Measurements from ENCODE around the gene KIF2C. TPM values are rescaled to one million over a fixed set of nuclear protein-coding genes. Genes with fewer than 3 reads are reported as not detected.

KIF2C gene
- polyA plus RNA-seq (2011; rRNA removed) (32.8 and 40.5 TPM in 2 replicates), polyA plus RNA-seq (2017; fragmentation: RNase III; extraction: RNeasy Plus Mini Kit Qiagen cat#74134 plus additional on column Dnase treatment) (25.7 to 30.0 TPM (median 26.9 TPM) in 3 replicates), polyA minus RNA-seq (2011; rRNA and poly(A)+ RNA removed) (32.1 and 34.1 TPM in 2 replicates)
- polyA plus RNA-seq (2012; cell fraction: cytosol; rRNA removed): 29.0 and 29.4 TPM in 2 replicates
- polyA plus RNA-seq (2012; cell fraction: nucleus; rRNA removed): 43.0 and 58.2 TPM in 2 replicates

GRCh38 chr1:44739307-44740178 lies at the start of gene KIF2C:
Gene KIF2C, plus strand, starts transcription at chr1:44739837. Its CDS starts 96 bp downstream, at chr1:44739933.
- H3K4me3 ChIP-seq: peak within 1 kb of the TSS; percentile 51
- POLR2A ChIA-PET: interaction anchor here (1.0 kb wide), 1 partner anchor 9 kb away, joined by 3 read pairs; the partner anchor contains the start of gene RNU5D-1
- DNase-seq (ENCODE audit: low read depth in 1 of 2, low spot score in 1 of 2) (peak; percentile 89 to 96), FAIRE-seq (no peak), ATAC-seq (peak; percentile 98)
- WGBS (ENCODE audit: missing lambda C conversion rate): under 1% methylated on average over 28 of the region's 57 CpGs
- CTCF ChIA-PET: interaction anchor here (1.5 to 2.3 kb wide), 2 partner anchors 8 to 46 kb away, joined by 3 to 12 read pairs; partner anchors contain the start of gene RNU5D-1
- H3K4me2 ChIP-seq: peak within 1 kb of the TSS; percentile 80
- H3K9me3 ChIP-seq: no peaks in the 10 kb centered on the region
- TF ChIP-seq FOSB (CRISPR knock-in tag; IDR thresholded peaks at IDR 0.05): no peak
- peak in 1 of 2 experiments; percentile 65; a peak in 2 of 5 replicates for TF ChIP-seq JUN (IDR thresholded peaks at IDR 0.05)
- peak; percentile 84; the same call in 1 of the 2 replicates for TF ChIP-seq CHD4 (IDR thresholded peaks at IDR 0.05; ENCODE audit: borderline replicate concordance)
- TF ChIP-seq MAX (IDR thresholded peaks at IDR 0.05): peak; percentile 51; the same call in 1 of the 2 replicates
- TF ChIP-seq PHF8 (IDR thresholded peaks at IDR 0.05; ENCODE audit: borderline replicate concordance, low read depth): no peak; the same call in 1 of the 2 replicates
- TF ChIP-seq NPAS2 (CRISPR knock-in tag; IDR thresholded peaks at IDR 0.05; ENCODE audit: borderline replicate concordance): no peak
- TF ChIP-seq BCL3 (IDR thresholded peaks at IDR 0.05): peak; percentile 75; the same call in 1 of the 3 replicates
- TF ChIP-seq KDM5A (IDR thresholded peaks at IDR 0.05): peak; percentile 69; the same call in 1 of the 2 replicates
- peak; percentile 71 for TF ChIP-seq POLR2A (IDR thresholded peaks at IDR 0.05; ENCODE audit: low read length)
- 0 out of 3 replicates have a peak, but pooled peaks cover 9% of the 10 kb centered on the region for H3K4me1 ChIP-seq
- H3K27ac ChIP-seq: peak within 1 kb of the TSS; percentile 87 to 90

- ATAC-seq (no peak), FAIRE-seq (no peak), DNase-seq (ENCODE audit: low read depth in 1 of 2, low spot score in 1 of 2) (no peak)
- Histone ChIP-seq H3K9me3 (no peaks in the 10 kb centered on the region), H3K4me3 (no peak overlapping the region), H3K4me1 (peaks cover 9% of the 10 kb centered on the region; the same call in 2 of the 3 replicates), H3K27ac (no peak overlapping the region), H3K4me2 (no peak overlapping the region)
- CTCF ChIA-PET: interaction anchor here (1.0 to 1.6 kb wide), 2 partner anchors 14 to 40 kb away, joined by 3 to 4 read pairs; no protein-coding TSS in a partner anchor
- TF ChIP-seq KDM1A (IDR thresholded peaks at IDR 0.05; ENCODE audit: low read depth) (no peak), BHLHE40 (IDR thresholded peaks at IDR 0.05; ENCODE audit: low read depth, low read length) (no peak), BCL3 (IDR thresholded peaks at IDR 0.05) (no peak), SREBF2 (IDR thresholded peaks at IDR 0.05) (no peak), REST (IDR thresholded peaks at IDR 0.05) (no peak), POLR2AphosphoS2 (conservative IDR thresholded peaks at IDR 0.05; ENCODE audit: low read length) (no peak), FOXS1 (CRISPR knock-in tag; IDR thresholded peaks at IDR 0.05) (no peak), PHF8 (IDR thresholded peaks at IDR 0.05; ENCODE audit: borderline replicate concordance, low read depth) (no peak), MAFK (IDR thresholded peaks at IDR 0.05; ENCODE audit: partially characterized antibody) (no peak), CBX2 (IDR thresholded peaks at IDR 0.05; ENCODE audit: borderline replicate concordance, low read depth) (no peak), CEBPB (IDR thresholded peaks at IDR 0.05) (no peak), NPAS2 (CRISPR knock-in tag; IDR thresholded peaks at IDR 0.05; ENCODE audit: borderline replicate concordance) (no peak), MAZ (IDR thresholded peaks at IDR 0.05; ENCODE audit: borderline replicate concordance, low read depth, low read length) (no peak), PBX3 (IDR thresholded peaks at IDR 0.05) (no peak), TFCP2L1 (CRISPR knock-in tag; IDR thresholded peaks at IDR 0.05) (no peak)
- POLR2A ChIA-PET: no interaction called here
- WGBS (ENCODE audit: missing lambda C conversion rate): 38% methylated on average over 2 of the region's 2 CpGs
Observed at GRCh38 chr1:44693159-44693558, 46.5 kb upstream of the KIF2C start.
